ENCODE results near the gene MYO18A. TPM values are rescaled to one million over a fixed set of nuclear protein-coding genes. Genes with fewer than 3 reads are reported as not detected.

The MYO18A gene
- total RNA-seq, 3 donors from 2014 or later, result 31.5 to 71.1 (median 42.3) TPM

DNA sequence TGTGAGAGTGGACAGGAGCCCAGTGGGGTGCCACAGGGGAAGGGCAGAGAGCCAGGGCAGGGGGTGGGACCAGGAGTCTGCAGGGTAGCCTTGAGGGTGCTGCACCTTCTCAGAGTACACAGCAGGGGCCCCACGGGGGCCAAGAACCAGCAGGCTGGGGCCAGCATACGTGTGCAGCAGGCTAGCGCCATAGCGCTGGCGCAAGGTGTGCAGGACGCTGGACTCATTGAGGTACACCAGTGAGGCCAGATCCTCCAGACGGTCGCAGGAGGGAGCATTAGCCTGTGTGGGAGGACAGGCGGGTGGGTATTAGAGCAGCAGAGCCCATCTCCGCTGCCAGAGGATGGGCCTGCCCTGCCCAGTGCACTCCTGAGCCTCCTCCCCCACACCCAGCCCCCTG, 58.8 kb downstream of the MYO18A start:
- H3K27me3 ChIP-seq, result no peaks in the 10 kb centered on the region
- no peaks in the 10 kb centered on the region for H3K4me1 ChIP-seq
- no peak for DNase-seq (ENCODE audit: low spot score in 2 of 2)
- no peak overlapping the region for H3K27ac ChIP-seq
- H3K36me3 ChIP-seq, result no peaks in the 10 kb centered on the region
- no peak overlapping the region for H3K4me3 ChIP-seq
- intact Hi-C loops (cut with DNase I; ENCODE audit: low total_unique reads), result no loop called here
- no peaks in the 10 kb centered on the region for H3K9me3 ChIP-seq
- no peak for TF ChIP-seq POLR2A (IDR thresholded peaks at IDR 0.05)
- no peak for TF ChIP-seq POLR2AphosphoS5 (IDR thresholded peaks at IDR 0.05)
- TF ChIP-seq, protein P1, sequence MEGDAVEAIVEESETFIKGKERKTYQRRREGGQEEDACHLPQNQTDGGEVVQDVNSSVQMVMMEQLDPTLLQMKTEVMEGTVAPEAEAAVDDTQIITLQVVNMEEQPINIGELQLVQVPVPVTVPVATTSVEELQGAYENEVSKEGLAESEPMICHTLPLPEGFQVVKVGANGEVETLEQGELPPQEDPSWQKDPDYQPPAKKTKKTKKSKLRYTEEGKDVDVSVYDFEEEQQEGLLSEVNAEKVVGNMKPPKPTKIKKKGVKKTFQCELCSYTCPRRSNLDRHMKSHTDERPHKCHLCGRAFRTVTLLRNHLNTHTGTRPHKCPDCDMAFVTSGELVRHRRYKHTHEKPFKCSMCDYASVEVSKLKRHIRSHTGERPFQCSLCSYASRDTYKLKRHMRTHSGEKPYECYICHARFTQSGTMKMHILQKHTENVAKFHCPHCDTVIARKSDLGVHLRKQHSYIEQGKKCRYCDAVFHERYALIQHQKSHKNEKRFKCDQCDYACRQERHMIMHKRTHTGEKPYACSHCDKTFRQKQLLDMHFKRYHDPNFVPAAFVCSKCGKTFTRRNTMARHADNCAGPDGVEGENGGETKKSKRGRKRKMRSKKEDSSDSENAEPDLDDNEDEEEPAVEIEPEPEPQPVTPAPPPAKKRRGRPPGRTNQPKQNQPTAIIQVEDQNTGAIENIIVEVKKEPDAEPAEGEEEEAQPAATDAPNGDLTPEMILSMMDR (IDR thresholded peaks at IDR 0.05), result no peak

DNA sequence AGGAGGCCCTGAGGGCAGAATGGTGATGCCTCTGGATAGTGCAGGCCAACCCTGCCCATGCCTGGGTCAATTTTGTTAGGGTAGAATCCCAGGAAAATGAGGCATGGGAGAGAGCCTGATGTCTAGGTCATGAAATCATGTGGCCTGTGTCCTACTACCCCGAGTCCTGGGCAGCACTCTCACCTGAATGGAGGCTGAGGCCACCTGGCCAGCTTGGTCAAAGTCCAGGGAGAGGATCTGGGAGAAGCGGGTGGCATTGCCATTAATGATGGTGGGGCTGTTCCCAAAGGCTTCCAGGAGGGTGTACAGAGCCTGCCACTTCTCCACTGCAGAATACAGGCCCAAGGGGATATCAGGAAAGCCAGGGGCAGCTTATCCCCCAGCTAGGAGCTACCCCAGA, 59.8 kb downstream of the MYO18A start:
- TF ChIP-seq, protein P1 (IDR thresholded peaks at IDR 0.05), result no peak
- TF ChIP-seq POLR2A (IDR thresholded peaks at IDR 0.05) (no peak), POLR2AphosphoS5 (IDR thresholded peaks at IDR 0.05) (no peak)
- intact Hi-C loops (cut with DNase I; ENCODE audit: low total_unique reads), result no loop called here
- DNase-seq (ENCODE audit: low spot score in 2 of 2), result no peak
- Histone ChIP-seq H3K36me3 (no peaks in the 10 kb centered on the region), H3K4me1 (no peaks in the 10 kb centered on the region), H3K4me3 (no peak overlapping the region), H3K27me3 (no peaks in the 10 kb centered on the region), H3K9me3 (no peaks in the 10 kb centered on the region), H3K27ac (no peak overlapping the region)

DNA sequence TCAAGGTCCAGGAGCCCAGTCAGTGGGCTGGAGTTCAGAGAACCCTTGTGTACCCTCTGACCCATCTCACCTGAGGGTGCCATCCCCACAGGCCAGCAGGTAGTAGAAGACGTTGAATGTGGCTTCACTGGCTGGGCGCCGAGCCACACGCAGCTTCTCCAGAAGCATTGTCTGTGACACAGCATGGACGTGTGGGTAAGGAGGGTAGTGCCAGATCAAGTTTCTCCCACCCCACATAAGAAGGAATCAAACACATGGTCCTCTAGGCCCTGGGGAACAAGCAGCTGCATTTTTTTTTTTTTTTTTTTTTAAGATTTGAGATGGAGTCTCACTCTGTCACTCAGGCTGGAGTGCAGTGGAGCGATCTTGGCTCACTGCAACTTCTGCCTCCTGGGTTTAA, 60.9 kb downstream of the MYO18A start:
- Histone ChIP-seq H3K4me3 (no peak overlapping the region), H3K27ac (no peak overlapping the region), H3K36me3 (no peaks in the 10 kb centered on the region), H3K9me3 (no peaks in the 10 kb centered on the region), H3K27me3 (no peaks in the 10 kb centered on the region), H3K4me1 (no peaks in the 10 kb centered on the region)
- no peak for DNase-seq (ENCODE audit: low spot score in 2 of 2)
- no peak for TF ChIP-seq POLR2AphosphoS5 (IDR thresholded peaks at IDR 0.05)
- TF ChIP-seq POLR2A (IDR thresholded peaks at IDR 0.05), result no peak
- TF ChIP-seq, protein P1 (IDR thresholded peaks at IDR 0.05), result no peak
- intact Hi-C loops (cut with DNase I; ENCODE audit: low total_unique reads), result loop anchor here (5.0 kb wide), 1 partner anchor 152 kb away; no protein-coding TSS in a partner anchor

DNA sequence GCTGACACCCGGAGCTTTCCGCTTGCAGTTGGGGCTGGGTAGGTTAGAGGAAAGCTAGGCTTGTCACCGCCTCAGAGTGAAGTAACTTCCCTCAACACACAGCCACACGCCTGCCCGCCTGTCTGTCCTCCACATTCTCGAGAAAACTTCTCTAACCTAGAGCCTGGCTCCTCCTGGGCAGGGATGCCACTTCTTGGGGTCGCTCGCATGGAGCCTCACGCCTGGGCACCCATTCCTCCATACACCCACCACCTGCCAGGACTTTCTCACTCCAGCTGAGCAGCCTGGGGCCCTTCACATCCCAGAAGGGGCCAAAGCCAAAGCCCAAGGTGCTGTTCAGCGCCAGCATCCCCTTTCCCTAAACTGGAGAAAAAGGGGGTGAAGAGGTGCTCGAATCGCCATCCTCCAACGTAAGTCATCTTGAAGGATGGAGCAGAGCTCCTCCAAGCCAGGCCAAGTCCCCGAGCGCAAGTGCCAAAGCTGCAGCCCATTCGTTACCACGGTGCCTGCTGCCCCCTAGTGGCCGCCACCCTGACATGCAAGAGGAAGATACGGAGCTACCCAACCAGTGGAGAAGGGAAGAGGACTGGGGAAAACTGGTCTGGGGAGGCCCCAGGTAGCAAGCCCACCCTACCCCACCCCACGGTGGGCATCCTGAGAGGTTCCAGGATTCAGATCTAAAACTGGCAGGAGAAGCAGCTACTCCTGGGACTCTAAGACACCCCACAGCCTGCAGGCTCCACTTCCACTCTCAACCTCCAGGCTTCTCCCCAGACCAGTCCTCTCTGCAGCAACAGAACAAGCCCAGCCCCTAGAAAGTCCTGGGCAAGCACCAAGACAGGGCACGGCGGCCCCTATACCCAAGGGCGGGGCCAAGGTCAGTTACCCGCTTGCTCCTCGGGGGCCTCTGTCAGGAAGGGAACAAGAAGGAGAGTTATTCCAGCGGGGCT, 63.1 kb downstream of the MYO18A start:
- intact Hi-C loops (cut with DNase I; ENCODE audit: low total_unique reads), result loop anchor here (1.0 to 5.0 kb wide), 3 partner anchors 30 to 150 kb away; no protein-coding TSS in a partner anchor
- no peak overlapping the region for H3K27ac ChIP-seq
- no peaks in the 10 kb centered on the region for H3K9me3 ChIP-seq
- no peaks in the 10 kb centered on the region for H3K36me3 ChIP-seq
- TF ChIP-seq POLR2AphosphoS5 (IDR thresholded peaks at IDR 0.05) (no peak), POLR2A (IDR thresholded peaks at IDR 0.05) (no peak)
- TF ChIP-seq, protein P1 (IDR thresholded peaks at IDR 0.05), result peak; percentile 66 to 78 (median 71)
- H3K27me3 ChIP-seq, result no peaks in the 10 kb centered on the region
- H3K4me1 ChIP-seq, result peaks cover 5 to 11% of the 10 kb centered on the region in 2 donors
- peak; percentile 39 to 69 for DNase-seq (ENCODE audit: low spot score in 2 of 2)
- H3K4me3 ChIP-seq, result no peak overlapping the region

Data from breast epithelium (tissue), 4 donors.